Jurkat, Clone E6-1 (cell line): ENCODE measurements around the gene NMD3. TPM values are rescaled to one million over a fixed set of nuclear protein-coding genes. Genes with fewer than 3 reads are reported as not detected.
"Not testable (repeated sequence)": the region's sequence is repeated elsewhere in the genome, so short reads cannot be mapped to it uniquely, and the experiment has no call there.

Experiments
- DNase-seq: peaks from one replicate; pipeline ENCODE4 v3.0.0-alpha.2; 2011; ENCODE audit warnings: low read depth, low spot score
- H3K4me3 ChIP-seq: 2 replicates; pipeline ENCODE4 v1.5.1; 2011; ENCODE audit warnings: mild to moderate bottlenecking, low read length, control low read depth, moderate library complexity
- polyA plus RNA-seq: library from polyadenylated mRNA; unstranded; fragments of >200 nt; gene quantifications from one replicate; pipeline ENCODE4 v1.2.1, GENCODE V29; 2012; ENCODE audit warnings: missing spikeins; ENCODE audit not compliant: insufficient read length, insufficient read depth

NMD3 gene
- 42.6 TPM for polyA plus RNA-seq

GRCh38 chr3:161220850-161221753 is at the start of gene NMD3:
Gene NMD3 (plus strand): TSS chr3:161221311. CDS start chr3:161222014, 703 bp downstream.
- H3K4me3 ChIP-seq: peak within 1 kb of the TSS; percentile 92
- DNase-seq: peak; percentile 85

- no peak overlapping the region for H3K4me3 ChIP-seq
- no peak for DNase-seq
These were observed 49.2 kb upstream of the NMD3 start for GRCh38 chr3:161171639-161172552.

GRCh38 chr3:161175506-161175905 is 45.6 kb upstream of the NMD3 start:
- no peak overlapping the region for H3K4me3 ChIP-seq
- DNase-seq: no peak

GRCh38 chr3:161177991-161178390 is 43.1 kb upstream of the NMD3 start:
- DNase-seq: no peak
- no peak overlapping the region for H3K4me3 ChIP-seq

- DNase-seq, H3K4me3 ChIP-seq: not testable (repeated sequence)
These were observed 39.7 kb upstream of the NMD3 start for GRCh38 chr3:161181371-161181770.

- no peak for DNase-seq
- no peak overlapping the region for H3K4me3 ChIP-seq
These were observed 34.1 kb upstream of the NMD3 start for GRCh38 chr3:161187046-161187445.

GRCh38 chr3:161197855-161198850 is 23.0 kb upstream of the NMD3 start:
- DNase-seq: no peak
- H3K4me3 ChIP-seq: no peak overlapping the region

GRCh38 chr3:161199926-161200325 is 21.2 kb upstream of the NMD3 start:
- no peak for DNase-seq
- H3K4me3 ChIP-seq: no peak overlapping the region

GRCh38 chr3:161203485-161204098 is 17.5 kb upstream of the NMD3 start:
- DNase-seq: no peak

GRCh38 chr3:161208931-161209330 is 12.2 kb upstream of the NMD3 start:
- no peak overlapping the region for H3K4me3 ChIP-seq
- DNase-seq: no peak

More at GRCh38 chr3:161203485-161204098, 17.5 kb upstream of the NMD3 start:
- H3K4me3 ChIP-seq: no peak overlapping the region

- no peak for DNase-seq
These were observed 8.8 kb upstream of the NMD3 start for GRCh38 chr3:161212171-161212771.

GRCh38 chr3:161212906-161213305 is 8.2 kb upstream of the NMD3 start:
- H3K4me3 ChIP-seq: no peak overlapping the region
- DNase-seq: no peak

More at GRCh38 chr3:161212171-161212771, 8.8 kb upstream of the NMD3 start:
- H3K4me3 ChIP-seq: no peak overlapping the region

GRCh38 chr3:161213644-161214043 is 7.5 kb upstream of the NMD3 start:
- H3K4me3 ChIP-seq: no peak overlapping the region

GRCh38 chr3:161215185-161215584 is 5.9 kb upstream of the NMD3 start:
- no peak for DNase-seq
- no peak overlapping the region for H3K4me3 ChIP-seq

More at GRCh38 chr3:161213644-161214043, 7.5 kb upstream of the NMD3 start:
- no peak for DNase-seq

GRCh38 chr3:161217496-161217895 is 3.6 kb upstream of the NMD3 start:
- DNase-seq: no peak
- H3K4me3 ChIP-seq: no peak overlapping the region

- H3K4me3 ChIP-seq: no peak overlapping the region
- no peak for DNase-seq
These were observed 1.6 kb upstream of the NMD3 start for GRCh38 chr3:161219495-161219894.

- no peak for DNase-seq
- peak overlapping the region; percentile 92 for H3K4me3 ChIP-seq
These were observed 892 bp downstream of the NMD3 start for GRCh38 chr3:161221806-161222600.
